ENCODE results near the gene LONRF2.

LONRF2 gene

DNA sequence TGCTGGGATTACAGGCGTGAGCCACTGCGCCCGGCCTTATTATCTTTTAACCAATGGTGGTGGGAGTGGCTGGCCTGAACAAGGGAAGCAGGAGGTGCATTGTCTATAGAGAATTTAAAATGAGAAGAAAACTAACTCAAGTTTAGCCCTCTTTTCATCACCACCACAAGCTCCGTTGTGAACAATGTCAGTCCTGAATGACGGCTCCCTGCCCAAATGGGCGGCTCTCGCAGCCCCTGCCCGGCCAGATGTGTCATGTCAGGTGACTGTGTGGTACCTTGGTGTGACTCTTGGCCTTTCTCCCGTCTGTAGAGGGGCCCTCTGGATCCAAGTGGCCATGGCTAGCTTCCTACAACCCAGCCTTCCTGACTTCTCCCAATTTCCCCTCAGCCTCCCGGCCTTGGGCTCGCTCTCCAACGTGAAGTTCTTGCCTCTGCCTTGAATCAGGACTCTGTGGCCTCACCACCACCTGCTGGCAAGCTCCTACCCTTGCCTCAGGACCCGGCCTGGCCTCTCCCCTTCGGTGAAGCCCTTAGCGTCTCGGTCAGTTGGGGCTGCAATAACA is 67.6 kb downstream of the LONRF2 start:
- Histone ChIP-seq H3K36me3 (ENCODE audit: control insufficient read depth, insufficient read depth, low read length) (no peaks in the 10 kb centered on the region), H3K23ac (ENCODE audit: low read length) (no peak overlapping the region), H2AK5ac (ENCODE audit: low read length) (no peak overlapping the region), H2BK120ac (ENCODE audit: low read depth, low read length) (no peak overlapping the region), H2BK5ac (ENCODE audit: low read length) (no peak overlapping the region), H3K56ac (ENCODE audit: low read length) (no peak overlapping the region), H3K79me1 (ENCODE audit: low read length) (no peaks in the 10 kb centered on the region), H3K79me2 (ENCODE audit: control insufficient read depth, insufficient read depth, low read length) (no peaks in the 10 kb centered on the region), H3K27ac (ENCODE audit: low read depth, low read length) (no peak overlapping the region), H3K9ac (ENCODE audit: low read length) (no peak overlapping the region), H4K5ac (ENCODE audit: low read length) (no peak overlapping the region), H3K4ac (ENCODE audit: low read depth, low read length) (no peak overlapping the region), H2BK15ac (replicated peaks; ENCODE audit: low read depth) (no peak overlapping the region), H3K27me3 (ENCODE audit: insufficient read depth, low read length, poor library complexity) (no peaks in the 10 kb centered on the region), H4K8ac (ENCODE audit: low read depth, low read length) (no peak overlapping the region), H3K4me2 (ENCODE audit: low read length) (no peak overlapping the region), H3K4me3 (ENCODE audit: low read length) (no peak overlapping the region), H3K18ac (ENCODE audit: low read length) (no peak overlapping the region), H3K4me1 (ENCODE audit: control insufficient read depth, low read depth, low read length) (no peaks in the 10 kb centered on the region)
- DNase-seq: no peak
- no CpG with 5 or more reads among the region's 16 CpGs for WGBS (ENCODE audit: extremely low coverage, insufficient coverage, low lambda C conversion rate)

DNA sequence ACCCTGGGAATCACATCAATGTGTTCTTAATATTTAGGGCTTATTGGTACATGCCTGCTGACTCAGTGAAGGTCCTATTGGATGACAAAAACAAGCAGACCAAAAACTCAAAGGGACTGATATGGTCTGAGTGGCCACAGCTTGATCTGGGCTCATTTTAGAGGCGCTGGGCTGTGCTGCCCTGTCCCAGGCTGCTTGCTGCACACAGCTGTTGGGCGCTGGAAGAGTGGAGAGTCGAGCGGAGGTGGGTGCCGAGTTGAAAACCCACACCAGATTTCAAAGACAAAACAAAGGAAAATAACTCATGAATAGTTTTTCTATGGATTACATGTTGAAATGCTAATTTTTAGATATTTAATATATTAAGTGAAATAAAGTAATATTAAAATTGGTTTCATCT is 68.5 kb downstream of the LONRF2 start:
- Histone ChIP-seq H2AK5ac (ENCODE audit: low read length) (no peak overlapping the region), H3K27ac (ENCODE audit: low read depth, low read length) (no peak overlapping the region), H3K9ac (ENCODE audit: low read length) (no peak overlapping the region), H3K4ac (ENCODE audit: low read depth, low read length) (no peak overlapping the region), H3K27me3 (ENCODE audit: insufficient read depth, low read length, poor library complexity) (no peaks in the 10 kb centered on the region), H2BK5ac (ENCODE audit: low read length) (no peak overlapping the region), H2BK15ac (replicated peaks; ENCODE audit: low read depth) (no peak overlapping the region), H3K18ac (ENCODE audit: low read length) (no peak overlapping the region), H3K4me3 (ENCODE audit: low read length) (no peak overlapping the region), H3K23ac (ENCODE audit: low read length) (no peak overlapping the region), H3K56ac (ENCODE audit: low read length) (no peak overlapping the region), H4K5ac (ENCODE audit: low read length) (no peak overlapping the region), H2BK120ac (ENCODE audit: low read depth, low read length) (no peak overlapping the region), H3K36me3 (ENCODE audit: control insufficient read depth, insufficient read depth, low read length) (no peaks in the 10 kb centered on the region), H3K4me1 (ENCODE audit: control insufficient read depth, low read depth, low read length) (no peaks in the 10 kb centered on the region), H3K79me2 (ENCODE audit: control insufficient read depth, insufficient read depth, low read length) (no peaks in the 10 kb centered on the region), H3K4me2 (ENCODE audit: low read length) (no peak overlapping the region), H3K79me1 (ENCODE audit: low read length) (no peaks in the 10 kb centered on the region), H4K8ac (ENCODE audit: low read depth, low read length) (no peak overlapping the region)
- no CpG with 5 or more reads among the region's 5 CpGs for WGBS (ENCODE audit: extremely low coverage, insufficient coverage, low lambda C conversion rate)
- DNase-seq: no peak

DNA sequence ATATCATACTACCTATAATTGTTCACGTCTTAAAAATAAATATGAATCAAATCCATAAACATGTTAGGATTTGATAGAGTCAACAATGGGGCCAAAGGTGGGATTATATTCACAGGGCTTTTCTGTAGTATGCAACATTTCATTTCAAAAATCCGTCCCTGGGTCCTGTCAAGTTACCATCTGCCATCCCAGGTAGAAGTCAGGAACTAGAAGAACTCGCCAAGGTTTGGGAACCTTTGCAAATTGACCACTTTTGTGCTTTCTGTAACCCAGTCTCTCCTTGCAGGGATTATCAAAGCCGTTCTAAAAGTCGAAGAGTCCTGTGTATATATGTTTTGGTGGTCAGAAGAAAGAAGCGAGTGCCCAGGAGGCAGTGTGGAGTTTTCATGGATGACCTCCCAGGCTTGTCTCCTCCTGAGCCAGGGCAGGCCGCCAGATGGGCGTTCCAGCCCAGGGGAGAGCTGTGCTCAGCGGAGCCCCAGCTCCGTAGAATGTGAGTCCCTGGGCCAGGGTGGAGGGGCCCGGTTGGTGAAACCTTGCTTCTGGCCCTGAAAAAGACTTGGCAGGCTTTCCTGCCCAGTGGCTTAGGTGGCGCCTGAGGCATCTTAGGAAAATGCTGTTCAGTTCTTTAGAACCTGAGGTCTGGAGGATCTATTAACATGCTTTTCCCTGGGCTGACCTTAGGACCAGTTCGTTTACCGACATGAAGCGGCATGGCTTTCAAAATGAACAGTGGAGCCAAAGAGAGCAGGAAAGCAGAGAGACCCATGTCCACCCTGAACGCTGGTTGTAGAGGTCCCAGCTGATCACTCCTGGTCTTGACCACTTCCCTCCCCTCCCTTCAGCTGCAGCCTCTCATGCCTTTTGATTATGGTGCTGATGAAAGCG is 69.2 kb downstream of the LONRF2 start:
- Histone ChIP-seq H4K8ac (ENCODE audit: low read depth, low read length) (no peak overlapping the region), H3K4me2 (ENCODE audit: low read length) (no peak overlapping the region), H3K4me1 (ENCODE audit: control insufficient read depth, low read depth, low read length) (no peaks in the 10 kb centered on the region), H2BK5ac (ENCODE audit: low read length) (no peak overlapping the region), H3K27ac (ENCODE audit: low read depth, low read length) (no peak overlapping the region), H3K4me3 (ENCODE audit: low read length) (no peak overlapping the region), H3K23ac (ENCODE audit: low read length) (no peak overlapping the region), H3K56ac (ENCODE audit: low read length) (no peak overlapping the region), H3K36me3 (ENCODE audit: control insufficient read depth, insufficient read depth, low read length) (no peaks in the 10 kb centered on the region), H2AK5ac (ENCODE audit: low read length) (no peak overlapping the region), H2BK15ac (replicated peaks; ENCODE audit: low read depth) (no peak overlapping the region), H2BK120ac (ENCODE audit: low read depth, low read length) (no peak overlapping the region), H4K5ac (ENCODE audit: low read length) (no peak overlapping the region), H3K79me1 (ENCODE audit: low read length) (no peaks in the 10 kb centered on the region), H3K18ac (ENCODE audit: low read length) (no peak overlapping the region), H3K27me3 (ENCODE audit: insufficient read depth, low read length, poor library complexity) (no peaks in the 10 kb centered on the region), H3K9ac (ENCODE audit: low read length) (no peak overlapping the region), H3K79me2 (ENCODE audit: control insufficient read depth, insufficient read depth, low read length) (no peaks in the 10 kb centered on the region), H3K4ac (ENCODE audit: low read depth, low read length) (no peak overlapping the region)
- no peak for DNase-seq
- WGBS (ENCODE audit: extremely low coverage, insufficient coverage, low lambda C conversion rate): no CpG with 5 or more reads among the region's 17 CpGs

DNA sequence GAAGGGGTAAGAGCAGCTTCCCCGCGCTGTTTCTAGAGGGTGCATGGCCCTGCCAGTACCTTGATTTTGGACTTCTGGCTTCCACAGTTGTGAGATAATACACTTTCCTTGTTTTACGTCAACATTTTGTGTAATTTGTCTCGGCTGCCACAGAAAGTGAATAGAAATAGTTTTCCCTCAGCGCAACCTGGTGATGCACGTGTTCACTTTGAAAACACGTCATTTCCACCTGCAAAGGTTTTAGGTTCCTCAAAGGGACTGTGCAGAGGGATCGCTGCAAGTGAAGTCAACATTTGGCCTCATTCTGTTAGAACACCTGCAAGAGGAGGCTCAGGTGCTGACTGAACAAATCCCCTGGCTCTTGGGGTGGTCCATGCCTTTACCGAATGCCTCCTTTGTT is 71.7 kb downstream of the LONRF2 start:
- Histone ChIP-seq H2BK120ac (ENCODE audit: low read depth, low read length) (no peak overlapping the region), H3K27ac (ENCODE audit: low read depth, low read length) (no peak overlapping the region), H3K9ac (ENCODE audit: low read length) (no peak overlapping the region), H2BK5ac (ENCODE audit: low read length) (no peak overlapping the region), H4K5ac (ENCODE audit: low read length) (no peak overlapping the region), H3K4ac (ENCODE audit: low read depth, low read length) (no peak overlapping the region), H3K4me2 (ENCODE audit: low read length) (no peak overlapping the region), H3K56ac (ENCODE audit: low read length) (no peak overlapping the region), H2AK5ac (ENCODE audit: low read length) (no peak overlapping the region), H3K27me3 (ENCODE audit: insufficient read depth, low read length, poor library complexity) (no peaks in the 10 kb centered on the region), H2BK15ac (replicated peaks; ENCODE audit: low read depth) (no peak overlapping the region), H3K36me3 (ENCODE audit: control insufficient read depth, insufficient read depth, low read length) (no peaks in the 10 kb centered on the region), H3K79me1 (ENCODE audit: low read length) (no peaks in the 10 kb centered on the region), H3K18ac (ENCODE audit: low read length) (no peak overlapping the region), H3K4me3 (ENCODE audit: low read length) (no peak overlapping the region), H4K8ac (ENCODE audit: low read depth, low read length) (no peak overlapping the region), H3K79me2 (ENCODE audit: control insufficient read depth, insufficient read depth, low read length) (no peaks in the 10 kb centered on the region), H3K4me1 (ENCODE audit: control insufficient read depth, low read depth, low read length) (no peaks in the 10 kb centered on the region), H3K23ac (ENCODE audit: low read length) (no peak overlapping the region)
- WGBS (ENCODE audit: extremely low coverage, insufficient coverage, low lambda C conversion rate): no CpG with 5 or more reads among the region's 9 CpGs
- DNase-seq: no peak

DNA sequence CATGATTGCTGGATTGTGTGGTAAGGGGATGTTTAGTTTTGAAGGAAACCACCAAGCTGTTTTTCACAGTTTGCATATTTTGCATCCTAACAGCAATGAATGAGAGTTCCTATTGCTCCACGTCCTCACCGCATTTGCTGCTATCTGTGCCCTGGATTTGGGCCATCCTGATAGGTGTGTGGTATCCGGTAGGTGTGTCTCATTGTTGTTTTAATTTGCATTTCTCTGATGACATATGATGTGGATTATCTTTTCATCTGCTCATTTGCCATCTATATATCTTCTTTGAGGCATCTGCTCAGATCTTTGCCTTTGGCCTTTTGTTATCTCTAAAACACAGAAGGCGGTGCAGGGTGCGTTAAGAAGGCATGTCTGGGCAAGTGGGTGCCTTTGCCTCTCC is 73.3 kb downstream of the LONRF2 start:
- Histone ChIP-seq H3K56ac (ENCODE audit: low read length) (no peak overlapping the region), H3K23ac (ENCODE audit: low read length) (no peak overlapping the region), H2AK5ac (ENCODE audit: low read length) (no peak overlapping the region), H3K79me2 (ENCODE audit: control insufficient read depth, insufficient read depth, low read length) (no peaks in the 10 kb centered on the region), H3K4me2 (ENCODE audit: low read length) (no peak overlapping the region), H4K5ac (ENCODE audit: low read length) (no peak overlapping the region), H3K9ac (ENCODE audit: low read length) (no peak overlapping the region), H3K36me3 (ENCODE audit: control insufficient read depth, insufficient read depth, low read length) (no peaks in the 10 kb centered on the region), H3K27me3 (ENCODE audit: insufficient read depth, low read length, poor library complexity) (no peaks in the 10 kb centered on the region), H2BK15ac (replicated peaks; ENCODE audit: low read depth) (no peak overlapping the region), H2BK5ac (ENCODE audit: low read length) (no peak overlapping the region), H4K8ac (ENCODE audit: low read depth, low read length) (no peak overlapping the region), H3K18ac (ENCODE audit: low read length) (no peak overlapping the region), H3K4me3 (ENCODE audit: low read length) (no peak overlapping the region), H3K27ac (ENCODE audit: low read depth, low read length) (no peak overlapping the region), H3K79me1 (ENCODE audit: low read length) (no peaks in the 10 kb centered on the region), H3K4ac (ENCODE audit: low read depth, low read length) (no peak overlapping the region), H2BK120ac (ENCODE audit: low read depth, low read length) (no peak overlapping the region), H3K4me1 (ENCODE audit: control insufficient read depth, low read depth, low read length) (no peaks in the 10 kb centered on the region)
- DNase-seq: no peak
- WGBS (ENCODE audit: extremely low coverage, insufficient coverage, low lambda C conversion rate): no CpG with 5 or more reads among the region's 5 CpGs
